Measurements from ENCODE around the gene GMPPB.
"Not testable (repeated sequence)": the region's sequence is repeated elsewhere in the genome, so short reads cannot be mapped to it uniquely, and the experiment has no call there.

The GMPPB gene

DNA sequence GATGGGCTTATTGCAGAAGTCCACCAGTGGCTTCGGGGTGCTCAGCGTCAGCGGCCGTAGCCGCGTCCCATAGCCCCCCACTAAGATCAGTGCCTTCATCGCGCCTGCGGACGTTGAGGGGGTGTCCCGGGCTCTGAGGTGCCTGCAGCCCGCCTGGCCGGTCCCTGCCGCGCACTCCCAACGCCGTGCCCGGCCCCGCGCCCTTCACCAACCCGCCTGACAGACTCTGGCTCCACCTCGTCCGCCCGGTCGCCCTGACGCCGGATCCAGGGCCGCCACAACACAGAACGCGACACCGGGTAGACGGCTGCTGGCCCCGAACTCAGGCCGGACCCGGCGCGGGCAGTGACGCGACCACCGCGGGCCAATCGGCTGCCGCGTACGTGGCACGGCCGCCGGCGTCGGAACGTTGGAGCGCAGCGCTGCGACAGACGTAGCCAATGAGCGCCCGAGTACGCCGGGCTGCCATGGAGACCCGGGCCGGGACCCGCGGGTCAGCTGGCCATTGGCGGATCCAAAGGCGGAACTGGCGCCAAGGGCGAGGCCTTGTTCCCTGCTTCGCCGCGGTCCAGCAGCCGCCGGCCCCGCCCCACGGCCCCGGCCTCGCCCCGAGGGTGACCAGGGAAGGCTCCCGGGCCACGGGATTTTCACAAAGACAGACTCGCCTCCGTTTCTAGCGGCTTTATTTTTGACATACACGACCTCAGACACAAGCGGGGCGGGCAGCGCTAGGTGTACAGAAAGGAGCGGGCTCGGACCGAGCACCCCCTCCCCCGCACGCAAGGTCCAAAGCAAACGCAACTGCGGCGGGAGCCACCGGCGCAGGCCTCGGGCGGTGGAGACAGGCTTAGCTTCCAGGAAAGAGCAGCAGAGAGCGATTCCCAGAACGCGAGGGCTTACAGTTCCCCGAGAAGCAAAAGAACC lies at the start of gene GMPPB:
GMPPB (minus strand) TSS at position 324 of the 924 bp plus-strand sequence; CDS start at position 99, 225 bp downstream.
- in situ Hi-C loops (cut with MboI; ENCODE audit: low sequenced_read_pairs), result no loop called here

DNA sequence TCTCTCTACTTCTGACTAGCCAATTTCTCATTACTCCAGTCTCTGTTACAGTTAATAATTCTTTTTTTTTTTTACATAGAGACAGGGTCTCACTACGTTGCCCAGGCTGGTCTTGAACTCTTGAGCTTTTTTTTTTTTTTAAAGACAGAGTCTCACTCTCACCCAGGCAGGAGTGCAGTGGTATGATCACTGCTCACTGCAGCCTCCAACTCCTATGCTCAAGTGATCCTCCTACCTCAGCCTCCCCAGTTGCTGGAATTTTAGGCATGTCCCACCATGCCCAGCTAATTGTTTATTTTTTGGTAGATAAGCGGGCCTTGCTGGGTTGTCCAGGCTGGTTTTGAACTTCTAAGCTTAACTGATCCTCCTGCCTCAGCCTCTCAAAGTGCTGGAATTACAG lies 49.0 kb upstream of the GMPPB start:
- in situ Hi-C loops (cut with MboI; ENCODE audit: low sequenced_read_pairs), result no loop called here

GRCh38 chr3:49771340-49771938 lies 47.7 kb upstream of the GMPPB start:
- in situ Hi-C loops (cut with MboI; ENCODE audit: low sequenced_read_pairs), result no loop called here

- in situ Hi-C loops (cut with MboI; ENCODE audit: low sequenced_read_pairs), result no loop called here
Measured at GRCh38 chr3:49769926-49770325, 46.2 kb upstream of the GMPPB start.

GRCh38 chr3:49769286-49769915 lies 45.6 kb upstream of the GMPPB start:
- in situ Hi-C loops (cut with MboI; ENCODE audit: low sequenced_read_pairs), result no loop called here

GRCh38 chr3:49763981-49764380 lies 40.2 kb upstream of the GMPPB start:
- in situ Hi-C loops (cut with MboI; ENCODE audit: low sequenced_read_pairs), result no loop called here

- in situ Hi-C loops (cut with MboI; ENCODE audit: low sequenced_read_pairs), result no loop called here
Measured at GRCh38 chr3:49761661-49762060, 37.9 kb upstream of the GMPPB start.

DNA sequence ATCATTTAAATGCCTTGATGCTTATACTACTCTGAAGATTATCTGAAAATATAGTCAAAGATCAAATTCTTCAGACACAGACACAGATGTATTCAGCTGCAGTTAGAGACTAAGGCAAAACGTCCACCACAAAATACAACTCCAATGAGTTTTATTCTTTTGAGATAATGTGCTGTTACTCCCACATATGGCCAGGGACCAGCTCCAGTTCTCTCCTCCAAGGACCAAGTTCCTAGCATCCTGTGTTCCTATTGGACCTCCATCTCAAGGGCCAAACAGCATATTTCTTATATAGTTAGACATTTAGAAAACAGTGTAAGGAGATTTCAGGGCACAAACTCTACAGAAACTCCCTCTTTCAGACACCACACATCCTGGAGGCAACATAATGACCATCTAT lies 35.5 kb upstream of the GMPPB start:
- in situ Hi-C loops (cut with MboI; ENCODE audit: low sequenced_read_pairs), result no loop called here

DNA sequence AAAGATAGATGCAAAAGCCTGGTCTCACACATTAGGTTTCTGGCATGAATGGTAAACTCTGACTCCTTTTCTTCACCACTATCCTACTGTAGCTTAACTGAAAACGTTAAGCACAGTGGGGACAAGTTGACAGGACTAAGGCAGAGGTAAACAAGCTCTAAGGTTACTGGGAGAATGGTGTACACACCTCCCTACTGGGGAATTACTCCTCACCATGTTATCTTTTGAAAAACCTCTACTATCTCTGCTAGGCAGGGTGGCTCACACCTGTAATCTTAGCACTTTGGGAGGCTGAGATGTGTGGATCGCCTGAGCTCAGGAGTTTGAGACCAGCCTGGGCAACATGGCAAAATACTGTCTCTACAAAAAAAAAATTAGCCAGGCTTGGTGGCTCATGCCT lies 33.4 kb upstream of the GMPPB start:
- in situ Hi-C loops (cut with MboI; ENCODE audit: low sequenced_read_pairs), result no loop called here

DNA sequence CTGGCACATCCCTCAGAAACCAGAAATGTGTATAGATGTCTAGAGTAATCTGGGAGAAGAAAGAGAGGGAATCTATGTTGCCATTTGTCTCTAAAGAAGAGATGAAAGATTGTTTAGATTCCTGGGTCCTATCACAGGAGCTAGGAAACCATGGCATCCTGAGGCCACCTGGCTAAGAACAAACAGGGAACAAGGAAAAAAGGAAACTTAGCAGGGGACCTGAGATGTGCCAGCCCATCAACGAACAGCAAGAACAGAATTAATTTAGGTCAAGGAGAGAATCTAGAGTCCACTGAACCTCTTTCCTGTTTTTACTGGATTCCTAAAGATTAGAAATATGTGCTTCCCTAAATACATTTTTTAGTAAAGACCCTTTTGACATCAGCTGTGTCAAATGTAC lies 32.3 kb upstream of the GMPPB start:
- in situ Hi-C loops (cut with MboI; ENCODE audit: low sequenced_read_pairs), result no loop called here

- in situ Hi-C loops (cut with MboI; ENCODE audit: low sequenced_read_pairs), result no loop called here
Measured at GRCh38 chr3:49754536-49754935, 30.8 kb upstream of the GMPPB start.

DNA sequence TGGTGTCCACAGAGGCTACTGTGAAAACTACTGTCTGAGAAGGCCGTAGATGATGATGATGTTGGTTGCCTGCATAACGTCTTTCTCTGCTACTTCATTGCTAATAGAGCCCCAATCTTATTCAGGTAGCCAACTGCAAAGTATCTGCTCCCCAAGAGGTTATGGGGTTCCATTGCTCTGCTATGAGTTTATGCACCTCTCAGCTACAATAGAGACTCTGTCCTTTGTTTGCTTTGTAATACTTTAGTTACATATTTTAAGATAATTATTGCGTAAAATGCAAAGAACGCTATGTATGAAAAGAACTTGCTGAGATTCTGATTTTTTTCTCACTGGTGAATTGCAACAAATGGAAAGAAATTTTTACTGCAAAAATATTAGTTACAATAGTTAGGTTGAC lies 27.8 kb upstream of the GMPPB start:
- in situ Hi-C loops (cut with MboI; ENCODE audit: low sequenced_read_pairs), result no loop called here

- in situ Hi-C loops (cut with MboI; ENCODE audit: low sequenced_read_pairs), result no loop called here
Measured at GRCh38 chr3:49750056-49750455, 26.3 kb upstream of the GMPPB start.

DNA sequence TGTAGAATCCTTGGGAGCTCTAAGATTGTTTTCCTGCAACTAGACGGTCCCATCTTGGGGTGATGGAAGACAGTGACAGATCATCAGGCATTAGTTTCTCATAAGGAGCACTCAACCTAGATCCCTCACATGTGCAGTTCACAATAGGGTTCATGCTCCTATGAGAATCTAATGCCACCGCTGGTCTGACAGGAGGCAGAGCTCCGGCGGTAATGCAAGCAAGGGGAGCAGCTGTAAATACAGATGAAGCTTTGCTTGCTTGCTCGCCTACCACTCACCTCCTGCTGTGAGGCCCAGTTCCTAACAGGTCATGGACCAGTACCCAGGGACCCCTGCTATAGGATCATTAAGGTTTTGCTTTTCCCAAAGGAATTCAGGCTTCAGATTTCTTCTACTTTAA lies 25.1 kb upstream of the GMPPB start:
- in situ Hi-C loops (cut with MboI; ENCODE audit: low sequenced_read_pairs), result not testable (repeated sequence)

GRCh38 chr3:49747792-49748480 lies 24.2 kb upstream of the GMPPB start:
- in situ Hi-C loops (cut with MboI; ENCODE audit: low sequenced_read_pairs), result no loop called here

DNA sequence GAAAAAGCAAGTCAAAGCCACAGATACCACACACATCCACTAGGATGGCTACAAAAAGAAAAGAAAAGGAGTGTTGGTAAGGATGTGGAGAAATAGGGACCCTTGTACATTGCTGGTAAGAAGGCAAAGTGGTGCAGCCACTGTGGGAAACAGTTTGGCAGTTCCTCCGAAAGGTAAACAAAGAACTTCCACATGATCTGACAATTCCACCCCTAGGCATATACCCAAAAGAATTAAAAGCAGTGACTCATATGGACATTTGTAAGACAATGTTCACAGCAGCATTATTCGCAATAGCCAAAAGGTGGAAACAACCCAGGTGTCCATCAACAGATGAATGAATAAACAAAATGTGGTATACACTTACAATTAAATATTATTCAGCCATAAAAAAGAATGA lies 22.2 kb upstream of the GMPPB start:
- in situ Hi-C loops (cut with MboI; ENCODE audit: low sequenced_read_pairs), result no loop called here

DNA sequence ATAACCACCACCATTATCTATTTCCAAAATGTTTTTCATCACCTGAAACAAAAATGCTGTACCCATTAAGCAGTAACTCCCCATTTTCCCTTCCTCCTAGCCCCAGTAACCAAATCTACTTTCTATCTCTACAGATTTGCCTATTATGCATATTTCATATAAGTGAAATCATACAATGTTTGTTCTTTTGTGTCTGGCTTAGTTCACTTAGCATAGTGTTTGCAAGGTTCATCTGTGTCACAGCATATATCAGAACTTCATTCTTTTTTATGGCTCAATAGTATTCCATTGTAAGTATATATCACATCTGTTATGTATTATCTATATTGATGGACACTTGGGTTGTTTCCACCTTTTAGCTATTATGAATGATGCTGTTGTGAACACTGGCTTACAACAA lies 16.7 kb upstream of the GMPPB start:
- in situ Hi-C loops (cut with MboI; ENCODE audit: low sequenced_read_pairs), result no loop called here

GRCh38 chr3:49738067-49738713 lies 14.4 kb upstream of the GMPPB start:
- in situ Hi-C loops (cut with MboI; ENCODE audit: low sequenced_read_pairs), result no loop called here

- in situ Hi-C loops (cut with MboI; ENCODE audit: low sequenced_read_pairs), result no loop called here
Measured at GRCh38 chr3:49734752-49735151, 11.0 kb upstream of the GMPPB start.

- in situ Hi-C loops (cut with MboI; ENCODE audit: low sequenced_read_pairs), result no loop called here
Measured at GRCh38 chr3:49733551-49733950, 9.8 kb upstream of the GMPPB start.

- in situ Hi-C loops (cut with MboI; ENCODE audit: low sequenced_read_pairs), result no loop called here
Measured at GRCh38 chr3:49732597-49732996, 8.8 kb upstream of the GMPPB start.
